LHCN-M2 (cell line): ENCODE results near the gene KIF6. TPM values are rescaled to one million over a fixed set of nuclear protein-coding genes. Genes with fewer than 3 reads are reported as not detected.
A peak's percentile ranks its signal among the peaks of the same experiment; 100 is the strongest.

ENCODE experiments used
- DNase-seq: peaks from one replicate; pipeline ENCODE4 v3.0.0-alpha.2; 2012; ENCODE audit warnings: low read depth
- total RNA-seq: library from RNA; depleted of rRNA; stranded (reverse); fragments of >200 nt; gene quantifications from 2 replicates; pipeline ENCODE4 v1.2.3, GENCODE V29; 2014

Gene KIF6
- total RNA-seq, 1 experiment from 2014 or later: not detected

GRCh38 chr6:39424831-39425230 is 300.4 kb downstream of the KIF6 start:
- no peak for DNase-seq

DNA sequence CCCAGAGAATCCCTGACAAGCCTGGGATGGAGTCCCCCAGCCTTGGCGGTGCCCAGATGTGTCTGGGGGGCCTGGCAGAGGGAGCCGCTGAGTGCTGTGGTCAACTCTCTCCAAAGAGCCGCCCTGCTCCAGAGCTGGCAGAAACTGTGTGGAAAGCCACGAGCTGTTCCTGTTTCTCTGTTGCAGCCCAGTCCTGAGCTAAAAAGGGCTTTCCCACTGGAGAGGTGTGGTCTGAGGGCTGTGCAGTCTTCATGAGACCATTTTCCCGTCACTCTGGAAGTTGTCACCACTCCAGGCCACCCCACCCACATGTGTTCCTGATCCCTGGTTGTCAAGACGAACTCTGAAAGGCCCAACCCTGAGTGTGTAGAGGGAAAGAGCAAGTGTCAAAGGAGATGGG is 303.0 kb downstream of the KIF6 start:
- DNase-seq: no peak

GRCh38 chr6:39421383-39422225 is 303.6 kb downstream of the KIF6 start:
- DNase-seq: no peak

- DNase-seq: no peak
Observed at GRCh38 chr6:39420300-39421265, 304.6 kb downstream of the KIF6 start.

DNA sequence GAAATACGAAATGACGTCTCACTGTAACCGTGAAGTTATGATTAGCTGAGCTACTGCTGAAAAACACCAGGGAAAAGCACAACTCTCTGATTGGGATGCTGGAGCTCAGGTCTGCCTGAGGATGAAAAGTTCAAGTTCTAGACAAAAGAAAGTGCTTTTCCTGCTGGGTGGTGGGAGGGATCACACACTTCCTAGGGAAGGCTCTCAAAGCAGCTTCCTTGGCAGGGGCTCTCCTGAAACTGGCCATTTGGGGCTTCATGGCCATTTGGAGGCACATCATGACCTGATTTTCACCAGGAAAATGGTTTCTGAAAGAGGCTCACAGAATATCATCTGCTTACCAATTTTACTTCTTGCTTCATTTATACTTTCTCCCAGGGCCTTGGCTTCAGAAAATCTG is 305.6 kb downstream of the KIF6 start:
- DNase-seq: no peak

- no peak for DNase-seq
Observed at GRCh38 chr6:39417440-39417839, 307.8 kb downstream of the KIF6 start.

GRCh38 chr6:39416728-39417127 is 308.5 kb downstream of the KIF6 start:
- DNase-seq: peak; percentile 1

- DNase-seq: no peak
Observed at GRCh38 chr6:39416026-39416425, 309.2 kb downstream of the KIF6 start.

DNA sequence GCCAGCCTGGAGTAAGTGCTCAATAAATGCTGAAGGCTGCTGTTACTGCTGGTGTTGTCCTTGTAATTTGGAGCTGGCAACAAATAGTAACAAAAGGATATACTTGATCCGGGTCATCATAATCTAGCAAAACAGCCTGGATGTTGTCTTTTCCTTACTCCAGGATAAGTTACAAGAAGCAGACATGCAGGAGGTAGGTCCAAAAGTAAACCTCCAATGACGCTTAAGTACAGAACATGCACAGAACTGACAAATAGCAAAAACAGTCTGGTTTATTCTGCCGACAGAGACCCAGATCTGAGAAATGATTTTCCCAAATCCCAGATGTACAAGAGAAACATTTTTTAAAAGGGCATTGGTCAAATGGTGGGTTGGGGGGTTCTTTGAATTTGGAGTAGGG is 309.7 kb downstream of the KIF6 start:
- no peak for DNase-seq

- DNase-seq: no peak
Observed at GRCh38 chr6:39411465-39411864, 313.7 kb downstream of the KIF6 start.

DNA sequence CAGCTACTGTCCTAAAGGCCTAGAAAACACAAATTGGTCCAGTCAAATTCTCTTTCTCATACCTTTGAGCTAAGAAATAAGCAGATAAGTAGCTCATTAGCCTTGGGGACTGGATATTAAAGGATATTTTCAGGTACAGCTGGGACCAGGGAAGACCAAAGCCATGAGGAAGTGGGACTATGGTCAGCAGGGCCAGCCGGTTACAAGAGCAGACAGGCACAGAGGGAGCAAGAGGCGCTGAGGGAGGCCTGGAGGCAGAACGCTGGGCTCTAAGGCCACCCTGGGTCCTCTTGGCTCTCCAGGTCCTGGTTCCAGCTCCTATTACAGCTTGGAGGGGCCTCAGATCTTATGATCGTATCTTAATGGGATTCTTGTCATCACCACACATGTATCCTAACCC is 314.2 kb downstream of the KIF6 start:
- DNase-seq: no peak

- no peak for DNase-seq
Observed at GRCh38 chr6:39409889-39410288, 315.3 kb downstream of the KIF6 start.

DNA sequence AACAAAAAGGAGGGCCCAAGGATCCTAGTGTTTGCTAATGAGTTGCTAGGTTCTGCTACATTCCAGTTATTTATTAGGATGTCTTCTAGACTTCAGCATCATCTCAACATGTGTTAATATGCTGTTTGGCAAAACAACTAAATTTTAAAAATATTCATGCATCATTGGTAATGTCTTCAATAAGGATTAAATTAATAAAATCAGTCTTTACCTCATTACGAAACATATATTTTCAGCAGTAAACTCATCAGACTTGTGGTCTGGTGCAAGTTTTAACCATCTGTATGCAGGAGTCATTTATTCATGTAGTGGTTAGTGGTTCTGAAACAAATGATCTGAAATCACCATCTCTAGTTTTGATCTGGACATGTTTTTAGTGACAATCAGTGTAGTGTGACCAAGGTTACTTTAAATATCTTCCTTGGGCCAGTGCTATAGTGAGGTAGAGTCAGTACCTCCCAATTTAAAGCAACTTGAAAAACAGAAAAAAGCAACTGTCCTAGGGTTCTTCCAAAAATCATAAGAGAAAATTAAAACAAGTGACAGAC is 317.7 kb downstream of the KIF6 start:
- no peak for DNase-seq

GRCh38 chr6:39404312-39404711 is 320.9 kb downstream of the KIF6 start:
- DNase-seq: no peak

- DNase-seq: no peak
Observed at GRCh38 chr6:39403304-39403703, 321.9 kb downstream of the KIF6 start.

DNA sequence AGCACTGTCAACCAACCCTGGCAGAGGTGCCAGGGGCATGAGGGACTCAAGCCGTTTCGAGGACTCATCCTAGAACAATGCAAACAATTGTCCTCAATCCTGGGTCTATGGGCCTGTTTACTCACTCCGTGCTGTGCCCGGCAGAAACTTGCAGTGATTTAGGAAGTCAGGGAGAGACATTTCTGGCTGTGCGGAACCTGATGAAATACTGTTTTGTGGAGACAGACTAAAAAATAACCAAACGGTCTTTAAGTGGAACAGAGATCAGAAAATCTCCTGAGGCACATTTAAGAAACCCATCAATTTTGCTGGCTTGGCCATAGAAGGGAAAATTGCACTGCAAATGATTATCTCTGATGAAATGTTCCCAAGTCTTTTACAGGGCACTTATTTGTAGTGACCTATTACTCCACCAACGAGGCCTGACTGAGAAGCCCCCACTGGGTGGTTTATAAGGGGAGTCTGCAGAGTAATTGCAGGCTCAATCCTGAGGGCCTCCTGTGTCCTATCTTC is 322.9 kb downstream of the KIF6 start:
- DNase-seq: no peak

DNA sequence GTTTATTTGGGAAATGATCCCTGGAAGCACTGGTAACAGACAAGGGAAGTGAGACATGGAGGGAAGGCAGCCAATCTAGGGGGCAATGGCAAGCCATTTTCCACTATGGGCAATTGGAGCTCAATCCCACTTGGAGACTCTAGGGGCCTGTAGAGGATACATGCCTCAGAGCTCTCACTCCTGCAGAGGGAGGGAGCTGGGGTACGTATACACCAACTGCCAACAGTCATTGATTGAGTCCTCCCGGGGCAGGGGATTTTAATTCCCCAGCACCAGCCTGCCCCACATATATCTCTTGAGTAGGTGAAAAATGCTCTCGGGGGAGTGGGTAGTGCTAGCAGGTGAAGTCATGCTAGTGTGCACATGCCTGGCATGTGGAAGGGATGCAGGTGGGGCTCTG is 323.8 kb downstream of the KIF6 start:
- no peak for DNase-seq

DNA sequence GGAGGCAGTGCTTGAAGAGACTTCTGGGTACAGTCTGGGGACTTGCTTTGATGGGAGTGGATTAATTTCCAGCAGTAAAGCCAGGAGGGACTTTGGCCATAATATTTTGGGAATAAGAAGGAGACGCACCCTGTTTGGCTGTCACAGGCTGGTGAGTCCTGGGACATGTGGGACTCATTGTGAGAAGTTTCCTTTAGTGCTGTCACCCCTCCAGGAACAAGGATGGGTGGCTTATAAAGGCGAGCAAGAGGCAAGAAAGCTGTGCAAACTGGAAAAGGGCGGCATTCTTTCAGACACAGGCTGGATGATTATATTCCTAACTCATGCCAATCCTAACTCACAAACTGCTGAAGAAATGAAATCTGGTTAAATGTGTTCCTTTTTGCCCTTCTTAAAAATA is 325.2 kb downstream of the KIF6 start:
- DNase-seq: no peak

- no peak for DNase-seq
Observed at GRCh38 chr6:39396854-39397253, 328.4 kb downstream of the KIF6 start.

GRCh38 chr6:39393075-39393474 is 332.1 kb downstream of the KIF6 start:
- no peak for DNase-seq

- DNase-seq: no peak
Observed at GRCh38 chr6:39391182-39391581, 334.0 kb downstream of the KIF6 start.

DNA sequence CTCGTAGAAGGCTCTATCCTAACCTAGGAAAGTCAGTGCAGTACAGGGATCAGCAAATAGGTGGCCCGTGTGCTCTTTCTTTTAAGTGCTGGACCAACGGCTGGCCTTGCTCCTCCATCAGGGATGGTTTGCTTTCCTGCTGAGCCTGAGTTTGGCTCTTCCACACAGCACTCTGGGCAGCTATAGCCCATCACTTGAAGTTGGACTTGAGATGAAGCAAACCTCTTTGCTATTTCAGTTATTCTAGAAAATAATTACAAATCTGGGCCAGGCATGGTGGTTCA is 335.8 kb downstream of the KIF6 start:
- DNase-seq: no peak
